GM12891 (cell line): ENCODE measurements around the gene LRRC7.

ENCODE experiments used
- PAX5 ChIP-seq: IDR thresholded peaks from 2 replicates; pipeline ENCODE4 v1.6.1; 2011; ENCODE audit warnings: low read length, moderate library complexity, mild to moderate bottlenecking; ENCODE audit not compliant: insufficient read depth, severe bottlenecking
- POLR2A ChIP-seq: IDR thresholded peaks from 2 replicates; pipeline ENCODE4 v1.6.1; 2011; ENCODE audit warnings: low read depth, low read length, control low read depth
- POLR2AphosphoS5 ChIP-seq: IDR thresholded peaks from 2 replicates; pipeline ENCODE4 v1.6.1; 2011; ENCODE audit warnings: low read depth, low read length, control low read depth
- SPI1 ChIP-seq: IDR thresholded peaks from 2 replicates; pipeline ENCODE4 v1.6.1; 2011; ENCODE audit warnings: low read depth, low read length, control low read depth
- TAF1 ChIP-seq: IDR thresholded peaks from 2 replicates; pipeline ENCODE4 v1.6.1; 2011; ENCODE audit warnings: low read depth, low read length, control low read depth

- TF ChIP-seq POLR2A (no peak), TAF1 (no peak), POLR2AphosphoS5 (no peak), PAX5 (no peak), SPI1 (no peak)
Observed at GRCh38 chr1:69700770-69701169, 133.0 kb downstream of the LRRC7 start.
